ENCODE results near the gene EFTUD2. TPM values are rescaled to one million over a fixed set of nuclear protein-coding genes. Genes with fewer than 3 reads are reported as not detected.

Gene EFTUD2
- total and polyA plus RNA-seq, 10 donors = 39.0 to 140 (median 102) TPM

GRCh38 chr17:44922136-44922535 lies 22.9 kb upstream of the EFTUD2 start:
- Histone ChIP-seq H3K27me3 (replicated peaks in 1 of 7) (peaks cover 0 to 32% (median 0%) of the 10 kb centered on the region in 7 donors), H3K9me3 (no peaks in the 10 kb centered on the region), H3K4me1 (peaks cover 0 to 18% (median 6%) of the 10 kb centered on the region in 6 donors), H3K27ac (no peak overlapping the region), H3K36me3 (peaks cover 0 to 19% (median 0%) of the 10 kb centered on the region in 6 donors), H3K4me3 (no peak overlapping the region)
- WGBS, 5 donors = 87 to 95% (median 92%) methylated on average over 6 of the region's 6 CpGs
- no peak for DNase-seq
- intact Hi-C loops (cut with DNase I; ENCODE audit: low total_unique reads) = loop anchor here (5.0 kb wide), 1 partner anchor 100 kb away; no protein-coding TSS in a partner anchor
- TF ChIP-seq CTCF (IDR thresholded peaks at IDR 0.05 in 8 of 11, conservative IDR thresholded peaks at IDR 0.05 in 3 of 11) (no peak), POLR2A (IDR thresholded peaks at IDR 0.05) (no peak), POLR2AphosphoS5 (IDR thresholded peaks at IDR 0.05) (no peak)

- intact Hi-C loops (cut with DNase I; ENCODE audit: low total_unique reads) = loop anchor here (5.0 kb wide), 1 partner anchor 101 kb away; no protein-coding TSS in a partner anchor
- Histone ChIP-seq H3K4me3 (no peak overlapping the region), H3K27me3 (replicated peaks in 1 of 7) (peaks cover 0 to 32% (median 0%) of the 10 kb centered on the region in 7 donors), H3K9me3 (no peaks in the 10 kb centered on the region), H3K27ac (no peak overlapping the region), H3K36me3 (peaks cover 0 to 10% (median 0%) of the 10 kb centered on the region in 6 donors), H3K4me1 (peaks cover 0 to 25% (median 9%) of the 10 kb centered on the region in 6 donors)
- DNase-seq = peak; percentile 35
- TF ChIP-seq CTCF (IDR thresholded peaks at IDR 0.05 in 8 of 11, conservative IDR thresholded peaks at IDR 0.05 in 3 of 11) = no peak
- WGBS, 5 donors = 71 to 85% (median 82%) methylated on average over 11 of the region's 11 CpGs
Observed at GRCh38 chr17:44921122-44921882, 22.1 kb upstream of the EFTUD2 start.

- 62 to 80% (median 74%) methylated on average over 7 of the region's 7 CpGs for WGBS, 5 donors
- Histone ChIP-seq H3K9me3 (no peaks in the 10 kb centered on the region), H3K4me1 (peaks cover 0 to 33% (median 12%) of the 10 kb centered on the region in 6 donors), H3K36me3 (peaks cover 0 to 3% (median 0%) of the 10 kb centered on the region in 6 donors), H3K4me3 (no peak overlapping the region), H3K27me3 (replicated peaks in 1 of 7) (peaks cover 0 to 32% (median 0%) of the 10 kb centered on the region in 7 donors), H3K27ac (no peak overlapping the region)
- TF ChIP-seq POLR2AphosphoS5 (IDR thresholded peaks at IDR 0.05) = no peak
- TF ChIP-seq POLR2A (IDR thresholded peaks at IDR 0.05) = no peak
- no peak for TF ChIP-seq CTCF (IDR thresholded peaks at IDR 0.05 in 8 of 11, conservative IDR thresholded peaks at IDR 0.05 in 3 of 11)
- peak; percentile 36 for DNase-seq
- intact Hi-C loops (cut with DNase I; ENCODE audit: low total_unique reads) = loop anchor here (5.0 kb wide), 1 partner anchor 102 kb away; no protein-coding TSS in a partner anchor
Observed at GRCh38 chr17:44920565-44920940, 21.3 kb upstream of the EFTUD2 start.

GRCh38 chr17:44919885-44920564 lies 20.8 kb upstream of the EFTUD2 start:
- peaks cover 0 to 38% (median 13%) of the 10 kb centered on the region in 6 donors for H3K4me1 ChIP-seq
- H3K27ac ChIP-seq = no peak overlapping the region
- peak; percentile 89 for DNase-seq
- no peaks in the 10 kb centered on the region for H3K36me3 ChIP-seq
- TF ChIP-seq POLR2AphosphoS5 (IDR thresholded peaks at IDR 0.05) = peak in 2 of 3 donors; percentile 33 to 52
- TF ChIP-seq CTCF (IDR thresholded peaks at IDR 0.05 in 8 of 11, conservative IDR thresholded peaks at IDR 0.05 in 3 of 11) = peak; percentile 57 to 88 (median 78)
- TF ChIP-seq POLR2A (IDR thresholded peaks at IDR 0.05) = no peak
- peaks cover 0 to 38% (median 0%) of the 10 kb centered on the region in 7 donors for H3K27me3 ChIP-seq (replicated peaks in 1 of 7)
- no peaks in the 10 kb centered on the region for H3K9me3 ChIP-seq
- intact Hi-C loops (cut with DNase I; ENCODE audit: low total_unique reads) = loop anchor here (5.0 kb wide), 1 partner anchor 102 kb away; no protein-coding TSS in a partner anchor
- WGBS, 5 donors = 7 to 20% (median 17%) methylated on average over 9 of the region's 9 CpGs
- H3K4me3 ChIP-seq = no peak overlapping the region
